Measurements from ENCODE around the gene TTC39A.

GRCh38 chr1:51266181-51266580 lies 64.2 kb downstream of the TTC39A start:
- TF ChIP-seq CTCF (IDR thresholded peaks at IDR 0.05; ENCODE audit: low read length) (no peak), EZH2 (IDR thresholded peaks at IDR 0.05; ENCODE audit: borderline replicate concordance, low read length) (no peak)
